Measurements from ENCODE around the gene ASS1.
"Not testable (repeated sequence)": the region's sequence is repeated elsewhere in the genome, so short reads cannot be mapped to it uniquely, and the experiment has no call there.

The ASS1 gene

GRCh38 chr9:130432796-130433167 lies 12.0 kb upstream of the ASS1 start:
- no peak overlapping the region for H3K4me3 ChIP-seq (ENCODE audit: control insufficient read depth, low read depth, low read length)

DNA sequence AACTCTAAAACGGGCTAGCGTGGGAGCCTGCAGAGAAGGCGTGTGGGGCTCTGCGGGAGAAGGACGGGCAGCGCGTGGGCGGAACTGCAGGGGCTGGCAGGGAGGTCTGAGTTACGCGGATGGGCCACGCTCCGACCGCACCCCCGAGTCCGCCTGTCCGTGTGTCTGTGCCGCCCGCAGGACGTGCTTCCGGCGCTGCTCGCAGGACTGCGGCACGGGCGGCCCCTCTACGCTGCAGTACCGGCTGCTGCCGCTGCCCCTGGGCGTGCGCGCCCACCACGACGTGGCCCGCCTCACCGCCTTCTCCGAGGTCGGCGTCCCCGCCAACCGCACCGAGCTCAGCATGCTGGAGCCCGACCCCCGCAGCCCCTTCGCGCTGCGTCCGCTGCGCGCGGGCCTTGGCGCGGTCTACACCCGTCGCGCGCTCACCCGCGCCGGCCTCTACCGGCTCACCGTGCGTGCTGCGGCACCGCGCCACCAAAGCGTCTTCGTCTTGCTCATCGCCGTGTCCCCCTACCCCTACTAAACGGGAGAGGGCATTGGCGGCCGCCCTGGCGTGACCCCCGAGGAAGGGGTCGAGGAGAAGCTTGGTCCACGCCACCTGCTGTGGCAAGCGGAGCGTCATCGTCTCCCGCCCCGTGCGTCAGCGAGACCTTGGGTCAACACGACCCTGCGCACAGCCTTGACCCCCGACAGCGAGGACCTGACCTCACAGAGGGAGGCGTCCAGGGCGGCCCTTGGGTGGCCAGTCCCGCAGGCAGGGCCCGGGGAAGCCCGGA lies 11.4 kb upstream of the ASS1 start:
- no peak overlapping the region for H3K4me3 ChIP-seq (ENCODE audit: control insufficient read depth, low read depth, low read length)
- no peak for DNase-seq (ENCODE audit: low read depth)
- TF ChIP-seq, protein P1, sequence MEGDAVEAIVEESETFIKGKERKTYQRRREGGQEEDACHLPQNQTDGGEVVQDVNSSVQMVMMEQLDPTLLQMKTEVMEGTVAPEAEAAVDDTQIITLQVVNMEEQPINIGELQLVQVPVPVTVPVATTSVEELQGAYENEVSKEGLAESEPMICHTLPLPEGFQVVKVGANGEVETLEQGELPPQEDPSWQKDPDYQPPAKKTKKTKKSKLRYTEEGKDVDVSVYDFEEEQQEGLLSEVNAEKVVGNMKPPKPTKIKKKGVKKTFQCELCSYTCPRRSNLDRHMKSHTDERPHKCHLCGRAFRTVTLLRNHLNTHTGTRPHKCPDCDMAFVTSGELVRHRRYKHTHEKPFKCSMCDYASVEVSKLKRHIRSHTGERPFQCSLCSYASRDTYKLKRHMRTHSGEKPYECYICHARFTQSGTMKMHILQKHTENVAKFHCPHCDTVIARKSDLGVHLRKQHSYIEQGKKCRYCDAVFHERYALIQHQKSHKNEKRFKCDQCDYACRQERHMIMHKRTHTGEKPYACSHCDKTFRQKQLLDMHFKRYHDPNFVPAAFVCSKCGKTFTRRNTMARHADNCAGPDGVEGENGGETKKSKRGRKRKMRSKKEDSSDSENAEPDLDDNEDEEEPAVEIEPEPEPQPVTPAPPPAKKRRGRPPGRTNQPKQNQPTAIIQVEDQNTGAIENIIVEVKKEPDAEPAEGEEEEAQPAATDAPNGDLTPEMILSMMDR (conservative IDR thresholded peaks at IDR 0.05; ENCODE audit: control insufficient read depth, insufficient read depth, low read depth, low read length) = no peak

More at GRCh38 chr9:130432796-130433167, 12.0 kb upstream of the ASS1 start:
- DNase-seq (ENCODE audit: low read depth) = no peak
- TF ChIP-seq, protein P1 (conservative IDR thresholded peaks at IDR 0.05; ENCODE audit: control insufficient read depth, insufficient read depth, low read depth, low read length) = no peak

DNA sequence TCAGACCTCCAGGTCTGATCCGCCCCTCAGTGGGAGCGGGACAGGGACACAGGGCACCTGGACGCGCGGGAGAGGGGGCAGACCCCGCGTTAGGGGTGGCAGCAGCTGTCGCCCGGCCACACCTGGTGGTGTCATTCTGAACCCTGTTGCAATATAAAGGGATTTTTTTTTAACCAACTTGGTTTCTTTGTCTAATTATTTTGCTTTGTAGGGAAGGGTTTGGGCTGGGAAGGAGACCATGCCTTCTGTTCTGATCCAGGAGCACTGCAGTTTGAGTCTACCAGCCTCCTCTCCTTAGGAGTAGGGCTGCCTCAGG lies 10.9 kb upstream of the ASS1 start:
- no peak for DNase-seq (ENCODE audit: low read depth)
- TF ChIP-seq, protein P1 (conservative IDR thresholded peaks at IDR 0.05; ENCODE audit: control insufficient read depth, insufficient read depth, low read depth, low read length) = no peak
- no peak overlapping the region for H3K4me3 ChIP-seq (ENCODE audit: control insufficient read depth, low read depth, low read length)

GRCh38 chr9:130434656-130435055 lies 10.1 kb upstream of the ASS1 start:
- not testable (repeated sequence) for H3K4me3 ChIP-seq (ENCODE audit: control insufficient read depth, low read depth, low read length); DNase-seq (ENCODE audit: low read depth)

- no peak overlapping the region for H3K4me3 ChIP-seq (ENCODE audit: control insufficient read depth, low read depth, low read length)
- TF ChIP-seq, protein P1 (conservative IDR thresholded peaks at IDR 0.05; ENCODE audit: control insufficient read depth, insufficient read depth, low read depth, low read length) = no peak
- DNase-seq (ENCODE audit: low read depth) = no peak
Observed at GRCh38 chr9:130437011-130437789, 7.6 kb upstream of the ASS1 start.

- H3K4me3 ChIP-seq (ENCODE audit: control insufficient read depth, low read depth, low read length) = no peak overlapping the region
- TF ChIP-seq, protein P1 (conservative IDR thresholded peaks at IDR 0.05; ENCODE audit: control insufficient read depth, insufficient read depth, low read depth, low read length) = no peak
- DNase-seq (ENCODE audit: low read depth) = no peak
Observed at GRCh38 chr9:130438382-130438981, 6.3 kb upstream of the ASS1 start.

DNA sequence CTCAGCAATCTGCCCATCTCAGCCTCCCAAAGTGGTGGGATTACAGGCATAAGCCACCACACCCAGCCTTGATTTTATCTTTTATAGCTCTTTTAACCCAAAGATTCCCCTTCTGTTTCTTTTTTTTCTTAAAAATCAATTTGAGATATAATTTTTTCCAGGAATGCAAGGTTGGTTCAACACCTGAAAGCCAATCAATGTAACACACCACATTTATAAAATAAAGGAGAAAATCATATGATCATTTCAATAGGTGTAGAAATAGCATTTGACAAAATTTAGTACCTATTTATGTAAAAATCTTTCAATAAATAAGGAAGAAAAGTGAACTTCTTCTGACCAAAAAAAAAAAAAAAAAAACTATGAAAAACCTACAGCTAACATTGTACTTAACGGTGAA lies 3.7 kb upstream of the ASS1 start:
- DNase-seq (ENCODE audit: low read depth) = no peak
- H3K4me3 ChIP-seq (ENCODE audit: control insufficient read depth, low read depth, low read length) = no peak overlapping the region
- TF ChIP-seq, protein P1 (conservative IDR thresholded peaks at IDR 0.05; ENCODE audit: control insufficient read depth, insufficient read depth, low read depth, low read length) = no peak
